ENCODE data around the gene PEX5L.

DNA sequence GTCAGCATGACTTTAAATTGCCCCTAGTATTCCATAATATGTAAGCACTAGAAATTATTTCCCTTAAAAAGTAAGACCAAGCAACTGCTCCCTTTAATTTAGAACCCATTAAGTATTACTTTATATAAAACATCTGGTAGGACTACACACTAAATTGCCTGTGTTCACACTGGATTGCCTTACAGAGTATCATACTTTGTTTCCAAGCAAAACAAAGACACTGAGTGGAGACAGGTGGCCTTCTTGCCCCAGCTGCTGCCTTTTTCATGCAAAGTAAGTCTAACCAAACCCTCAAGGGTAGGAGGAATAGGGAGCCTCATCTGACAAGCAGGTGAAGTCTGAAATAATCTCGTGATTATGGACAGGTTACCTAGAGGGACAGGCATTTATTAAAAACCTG is 87.3 kb downstream of the PEX5L start:
- TF ChIP-seq, protein P1, sequence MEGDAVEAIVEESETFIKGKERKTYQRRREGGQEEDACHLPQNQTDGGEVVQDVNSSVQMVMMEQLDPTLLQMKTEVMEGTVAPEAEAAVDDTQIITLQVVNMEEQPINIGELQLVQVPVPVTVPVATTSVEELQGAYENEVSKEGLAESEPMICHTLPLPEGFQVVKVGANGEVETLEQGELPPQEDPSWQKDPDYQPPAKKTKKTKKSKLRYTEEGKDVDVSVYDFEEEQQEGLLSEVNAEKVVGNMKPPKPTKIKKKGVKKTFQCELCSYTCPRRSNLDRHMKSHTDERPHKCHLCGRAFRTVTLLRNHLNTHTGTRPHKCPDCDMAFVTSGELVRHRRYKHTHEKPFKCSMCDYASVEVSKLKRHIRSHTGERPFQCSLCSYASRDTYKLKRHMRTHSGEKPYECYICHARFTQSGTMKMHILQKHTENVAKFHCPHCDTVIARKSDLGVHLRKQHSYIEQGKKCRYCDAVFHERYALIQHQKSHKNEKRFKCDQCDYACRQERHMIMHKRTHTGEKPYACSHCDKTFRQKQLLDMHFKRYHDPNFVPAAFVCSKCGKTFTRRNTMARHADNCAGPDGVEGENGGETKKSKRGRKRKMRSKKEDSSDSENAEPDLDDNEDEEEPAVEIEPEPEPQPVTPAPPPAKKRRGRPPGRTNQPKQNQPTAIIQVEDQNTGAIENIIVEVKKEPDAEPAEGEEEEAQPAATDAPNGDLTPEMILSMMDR (IDR thresholded peaks at IDR 0.05; ENCODE audit: insufficient read depth, low read length, poor library complexity, severe bottlenecking), result no peak
- no peak for TF ChIP-seq EZH2phosphoT487 (conservative IDR thresholded peaks at IDR 0.05; ENCODE audit: low read length)
